H1 (cell line): ENCODE results near the gene RPS6KA5. TPM values are rescaled to one million over a fixed set of nuclear protein-coding genes. Genes with fewer than 3 reads are reported as not detected.

Source experiments
- CTCF ChIA-PET: fragments of 300-600 bp; sonication (Branson Sonifier 250); formaldehyde crosslinking; loops from one replicate; lab custom pipeline; 2021; ENCODE audit not compliant: partially characterized antibody; lab: Charles Lee
- POLR2A ChIA-PET: fragments of 300-600 bp; sonication (Branson Sonifier 250); formaldehyde crosslinking; loops from one replicate; lab custom pipeline; 2021; ENCODE audit warnings: inconsistent platforms; ENCODE audit not compliant: partially characterized antibody; lab: Charles Lee
- DNase-seq, 2 experiments: peaks; one replicate each; pipeline versions ENCODE4 v3.0.0 to v3.0.0-alpha.2; 2010 to 2022; ENCODE audit warnings: low spot score in 2 of 2, low read depth in 1 of 2, mixed read lengths in 1 of 2
- FAIRE-seq: peaks from 2 replicates; lab custom pipeline; 2011; peaks lifted over from hg19 to GRCh38; lab: Jason Lieb, UNC
- H2AFZ ChIP-seq: 2 replicates; pipeline ENCODE4 v1.8.1; 2012; ENCODE audit warnings: low read length, inconsistent platforms
- H2AK5ac ChIP-seq: 2 replicates; pipeline ENCODE4 v1.6.1; 2013; ENCODE audit warnings: low read depth, low read length
- H2BK120ac ChIP-seq: replicated peaks from 2 replicates; pipeline ENCODE3; 2013; ENCODE audit warnings: low read depth, low read length, inconsistent platforms
- H2BK12ac ChIP-seq: 2 replicates; pipeline ENCODE4 v1.6.1; 2013; ENCODE audit warnings: low read depth, low read length
- H2BK15ac ChIP-seq: 2 replicates; pipeline ENCODE4 v1.6.1; 2013; ENCODE audit warnings: low read length
- H2BK20ac ChIP-seq: 2 replicates; pipeline ENCODE4 v1.6.1; 2013; ENCODE audit warnings: low read length
- H2BK5ac ChIP-seq: 2 replicates; pipeline ENCODE4 v1.6.1; 2013; ENCODE audit warnings: low read depth, low read length
- H3K14ac ChIP-seq: 2 replicates; pipeline ENCODE4 v1.6.1; 2013; ENCODE audit warnings: inconsistent platforms; ENCODE audit not compliant: insufficient read length
- H3K18ac ChIP-seq: 2 replicates; pipeline ENCODE4 v1.6.1; 2013; ENCODE audit warnings: low read length; ENCODE audit errors: extremely low read depth
- H3K23ac ChIP-seq: 2 replicates; pipeline ENCODE4 v1.6.1; 2013; ENCODE audit warnings: inconsistent platforms; ENCODE audit not compliant: insufficient read length
- H3K23me2 ChIP-seq: 2 replicates; pipeline ENCODE4 v1.6.1; 2013; ENCODE audit warnings: low read depth, low read length
- H3K27ac ChIP-seq: 2 replicates; pipeline ENCODE4 v1.6.1; 2011; ENCODE audit warnings: low read depth, low read length, inconsistent platforms
- H3K27me3 ChIP-seq, 4 experiments: replicated peaks in 1 of 4; 1 replicate in 1 of 4; 2 replicates in 3 of 4; pipeline versions ENCODE4 v1.6.1 to v1.8.1; 2011 to 2013; ENCODE audit warnings: low read length in 3 of 4, mild to moderate bottlenecking in 3 of 4, inconsistent platforms in 2 of 4, mixed read lengths in 2 of 4, moderate library complexity in 1 of 4; ENCODE audit not compliant: control insufficient read depth in 3 of 4, insufficient read depth in 3 of 4; ENCODE audit errors: extremely low read depth in 1 of 4
- H3K36me3 ChIP-seq, 4 experiments: 2 replicates each; pipeline versions ENCODE4 v1.6.1 to v1.8.1; 2011 to 2013; ENCODE audit warnings: mild to moderate bottlenecking in 4 of 4, low read length in 3 of 4, moderate library complexity in 2 of 4, control low read depth in 1 of 4, inconsistent platforms in 1 of 4; ENCODE audit not compliant: insufficient read depth in 4 of 4, control insufficient read depth in 2 of 4
- H3K4ac ChIP-seq: replicated peaks from 2 replicates; pipeline ENCODE3; 2013; ENCODE audit warnings: low read length, low read depth, mixed read lengths, inconsistent platforms; ENCODE audit not compliant: insufficient read length
- H3K4me1 ChIP-seq, 4 experiments: replicated peaks in 1 of 4; 1 replicate in 1 of 4; 2 replicates in 3 of 4; pipeline versions ENCODE4 v1.6.1 to v1.8.1; 2011 to 2013; ENCODE audit warnings: low read length in 3 of 4, inconsistent platforms in 2 of 4, mixed read lengths in 1 of 4; ENCODE audit not compliant: insufficient read depth in 4 of 4, control insufficient read depth in 3 of 4
- H3K4me2 ChIP-seq, 2 experiments: 2 replicates each; pipeline versions ENCODE4 v1.6.1 to v1.8.1; 2011 to 2013; ENCODE audit warnings: low read depth in 2 of 2, low read length in 2 of 2, control low read depth in 1 of 2, inconsistent platforms in 1 of 2, mild to moderate bottlenecking in 1 of 2; ENCODE audit not compliant: insufficient read depth in 1 of 2
- H3K4me3 ChIP-seq, 4 experiments: fragments of 200-600, 300-600 bp in 1 of 4; sonication (generic), shearing (Covaris generic), sonication (Bioruptor Twin) in 1 of 4; 2 replicates each; pipeline versions ENCODE4 v1.5.1 to v1.8.1; 2011 to 2016; ENCODE audit warnings: low read length in 4 of 4, low read depth in 3 of 4, control low read depth in 2 of 4, inconsistent platforms in 2 of 4, mild to moderate bottlenecking in 2 of 4, mixed read lengths in 1 of 4, moderate library complexity in 1 of 4; ENCODE audit not compliant: insufficient read depth in 2 of 4; ENCODE audit errors: extremely low read depth in 1 of 4
- H3K56ac ChIP-seq: replicated peaks from 2 replicates; pipeline ENCODE3; 2013; ENCODE audit warnings: low read depth, mild to moderate bottlenecking, mixed read lengths, low read length, inconsistent platforms; ENCODE audit not compliant: insufficient read length
- H3K79me1 ChIP-seq: 2 replicates; pipeline ENCODE4 v1.6.1; 2013; ENCODE audit warnings: low read depth, low read length, control low read depth
- H3K79me2 ChIP-seq, 2 experiments: 2 replicates each; pipeline versions ENCODE4 v1.6.1 to v1.8.1; 2012 to 2013; ENCODE audit warnings: low read length in 2 of 2, mild to moderate bottlenecking in 2 of 2, inconsistent platforms in 1 of 2; ENCODE audit not compliant: insufficient read depth in 2 of 2, control insufficient read depth in 1 of 2
- H3K9ac ChIP-seq, 4 experiments: replicated peaks in 1 of 4; 1 replicate in 1 of 4; 2 replicates in 3 of 4; pipeline versions ENCODE4 v1.6.1 to v1.8.1; 2011 to 2013; ENCODE audit warnings: low read depth in 3 of 4, low read length in 3 of 4, control low read depth in 2 of 4, mild to moderate bottlenecking in 2 of 4, moderate library complexity in 2 of 4, inconsistent platforms in 1 of 4; ENCODE audit errors: extremely low read depth in 1 of 4
- H3K9me3 ChIP-seq, 2 experiments: 2 replicates each; pipeline versions ENCODE4 v1.6.1 to v1.8.1; 2012 to 2013; ENCODE audit warnings: mild to moderate bottlenecking in 2 of 2, moderate library complexity in 2 of 2, control low read depth in 1 of 2, inconsistent platforms in 1 of 2, low read depth in 1 of 2, low read length in 1 of 2, mixed read lengths in 1 of 2; ENCODE audit not compliant: insufficient read depth in 2 of 2
- H4K20me1 ChIP-seq, 2 experiments: replicated peaks in 1 of 2; 2 replicates each; pipeline versions ENCODE3 to v1.8.1; 2011 to 2013; ENCODE audit warnings: inconsistent platforms in 2 of 2, low read length in 2 of 2, mild to moderate bottlenecking in 1 of 2; ENCODE audit not compliant: insufficient read depth in 2 of 2, control insufficient read depth in 1 of 2
- H4K5ac ChIP-seq: 2 replicates; pipeline ENCODE4 v1.6.1; 2013; ENCODE audit warnings: low read length, low read depth, mixed read lengths, inconsistent platforms; ENCODE audit not compliant: insufficient read length
- H4K8ac ChIP-seq: 2 replicates; pipeline ENCODE4 v1.8.0; 2013; ENCODE audit warnings: mild to moderate bottlenecking, moderate library complexity, low read length, inconsistent platforms; ENCODE audit not compliant: insufficient read depth; ENCODE audit errors: extremely low read depth
- H4K91ac ChIP-seq: replicated peaks from 2 replicates; pipeline ENCODE3; 2013; ENCODE audit warnings: low read length, mixed read lengths, inconsistent platforms; ENCODE audit not compliant: insufficient read length
- ATF3 ChIP-seq: IDR thresholded peaks from 2 replicates; pipeline ENCODE4 v1.6.1; 2011; ENCODE audit warnings: low read depth, mild to moderate bottlenecking, low read length; ENCODE audit not compliant: insufficient read depth
- BRCA1 ChIP-seq: IDR thresholded peaks from 2 replicates; pipeline ENCODE4 v1.6.1; 2012; ENCODE audit warnings: low read depth, low read length, improper control_type of control experiment
- CBX5 ChIP-seq: fragments of 300-800, 300-1000 bp; sonication (generic); IDR thresholded peaks from 2 replicates; pipeline ENCODE4 v1.7.1; 2016; ENCODE audit warnings: antibody characterized with exemption, low read length, low read depth
- CHD1 ChIP-seq: IDR thresholded peaks from 2 replicates; pipeline ENCODE4 v1.6.1; 2012; ENCODE audit warnings: low read depth, low read length, improper control_type of control experiment
- EZH2 ChIP-seq: fragments of 200-600 bp; sonication (generic); IDR thresholded peaks from 2 replicates; pipeline ENCODE4 v1.7.1; 2012; ENCODE audit warnings: low read depth, mild to moderate bottlenecking, moderate library complexity, low read length, inconsistent platforms; ENCODE audit not compliant: severe bottlenecking
- GABPA ChIP-seq: IDR thresholded peaks from 2 replicates; pipeline ENCODE4 v1.6.1; 2011; ENCODE audit warnings: mild to moderate bottlenecking, low read length, moderate library complexity, borderline replicate concordance; ENCODE audit not compliant: insufficient read depth
- GTF2F1 ChIP-seq: IDR thresholded peaks from 2 replicates; pipeline ENCODE4 v1.6.1; 2012; ENCODE audit warnings: low read depth, low read length, improper control_type of control experiment, borderline replicate concordance
- KDM4A ChIP-seq: IDR thresholded peaks from one replicate; pipeline ENCODE4 v1.7.1; 2012; ENCODE audit warnings: low read depth, mild to moderate bottlenecking, moderate library complexity, low read length, inconsistent platforms; ENCODE audit not compliant: severe bottlenecking
- KDM5A ChIP-seq: fragments of 200-600 bp; IDR thresholded peaks from 2 replicates; pipeline ENCODE4 v1.7.1; 2012; ENCODE audit warnings: mild to moderate bottlenecking, low read length, inconsistent platforms, mixed read lengths
- PHF8 ChIP-seq: fragments of 200-600 bp; sonication (generic); conservative IDR thresholded peaks from 2 replicates; pipeline ENCODE4 v1.7.1; 2012; ENCODE audit warnings: low read depth, mild to moderate bottlenecking, inconsistent platforms, low read length, moderate library complexity
- POLR2A ChIP-seq, 2 experiments: IDR thresholded peaks; 1 replicate in 1 of 2; 2 replicates in 1 of 2; pipeline ENCODE4 v1.6.1; 2011; ENCODE audit warnings: low read depth in 2 of 2, low read length in 2 of 2, mild to moderate bottlenecking in 2 of 2; ENCODE audit errors: control extremely low read depth in 1 of 2
- RBBP5 ChIP-seq: IDR thresholded peaks from 2 replicates; pipeline ENCODE4 v1.7.1; 2012; ENCODE audit warnings: low read depth, mild to moderate bottlenecking, inconsistent platforms, low read length, moderate library complexity, borderline replicate concordance
- SAP30 ChIP-seq: fragments of 300-600 bp; sonication (generic); IDR thresholded peaks from 2 replicates; pipeline ENCODE4 v1.7.1; 2012; ENCODE audit warnings: low read length, moderate library complexity, mild to moderate bottlenecking, inconsistent platforms; ENCODE audit not compliant: insufficient read depth, insufficient replicate concordance
- SRF ChIP-seq: IDR thresholded peaks from 2 replicates; pipeline ENCODE4 v1.6.1; 2011; ENCODE audit warnings: mild to moderate bottlenecking, low read depth, low read length, moderate library complexity
- WGBS, 2 experiments: shearing (Covaris generic) in 1 of 2; methylation state at CpG; one replicate each; pipeline versions ENCODE4 v1.1.6 to v1.1.7; 2013 to 2015; ENCODE audit warnings: low lambda C conversion rate in 2 of 2, mixed read lengths in 2 of 2, inconsistent platforms in 1 of 2, low coverage in 1 of 2, missing lambda C conversion rate in 1 of 2; ENCODE audit not compliant: insufficient replicate concordance in 2 of 2, insufficient coverage in 1 of 2, insufficient read length in 1 of 2; ENCODE audit errors: extremely low coverage in 1 of 2, missing lambda C conversion rate in 1 of 2; 5-methylcytosine and 5-hydroxymethylcytosine counted together
- polyA plus RNA-seq, 7 experiments: library from polyadenylated mRNA; depleted of rRNA in 3 of 7; stranded (reverse) in 5 of 7; unstranded in 2 of 7; fragments of >200 nt in 5 of 7; fragments of 200-250 nt in 2 of 7; gene quantifications; 1 replicate in 5 of 7; 2 replicates in 1 of 7; 4 replicates in 1 of 7; pipeline versions ENCODE4 v1.2.1 to v1.2.3, GENCODE V29; 2011 to 2013; ENCODE audit warnings: missing spikeins in 2 of 7, mixed read lengths in 2 of 7
- total RNA-seq: library from RNA; stranded (reverse); fragmentation: NEBNext Ultra II Directional; extraction: Animal tissue kit (Norgen Biotek cat#: 25700); gene quantifications from 2 replicates; pipeline ENCODE4 v1.2.1, GENCODE V29; 2021

The RPS6KA5 gene
- total and polyA plus RNA-seq, 2 of the 8 experiments (the other 6 are each of a cell fraction or from before 2014, with no cell fraction given), result 0.85 to 3.1 TPM

- no peak overlapping the region for H2AK5ac ChIP-seq
- ChIA-PET POLR2A (no interaction called here), CTCF (interaction anchor here (0.8 kb wide), 1 partner anchor 133 kb away, joined by 3 read pairs; no protein-coding TSS in a partner anchor)
- H2BK12ac ChIP-seq, result no peak overlapping the region
- 86% methylated on average over 1 of the region's 1 CpG; no CpG with 5 or more reads in 1 of the 2 experiments for WGBS, 2 experiments
- H4K20me1 ChIP-seq, result no peaks in the 10 kb centered on the region
- H3K79me2 ChIP-seq, result no peaks in the 10 kb centered on the region
- no peak overlapping the region for H2BK5ac ChIP-seq
- H3K23ac ChIP-seq, result no peak overlapping the region
- H3K36me3 ChIP-seq, result no peaks in the 10 kb centered on the region
- no peak overlapping the region for H3K18ac ChIP-seq
- H3K27ac ChIP-seq, result no peak overlapping the region
- no peak overlapping the region for H3K14ac ChIP-seq
- no peaks in the 10 kb centered on the region for H3K79me1 ChIP-seq
- H4K91ac ChIP-seq, result no peak overlapping the region
- no peak overlapping the region for H3K9ac ChIP-seq
- H3K27me3 ChIP-seq, result no peaks in the 10 kb centered on the region
- no peaks in the 10 kb centered on the region; a peak in 1 of 7 replicates for H3K4me1 ChIP-seq
- H4K8ac ChIP-seq, result no peak overlapping the region
- H2BK15ac ChIP-seq, result no peak overlapping the region
- no peak overlapping the region for H3K4ac ChIP-seq
- no peak overlapping the region for H3K4me2 ChIP-seq
- DNase-seq (no peak), FAIRE-seq (no peak)
- H2BK20ac ChIP-seq, result no peak overlapping the region
- H3K23me2 ChIP-seq, result no peaks in the 10 kb centered on the region; the same call in 1 of the 2 replicates
- H2AFZ ChIP-seq, result no peak overlapping the region
- H3K4me3 ChIP-seq, result no peak overlapping the region
- no peak overlapping the region for H3K56ac ChIP-seq
- no peaks in the 10 kb centered on the region for H3K9me3 ChIP-seq
- no peak overlapping the region for H2BK120ac ChIP-seq
- H4K5ac ChIP-seq, result no peak overlapping the region
- TF ChIP-seq CHD1, result no peak
- no peak for TF ChIP-seq POLR2A (IDR thresholded peaks at IDR 0.05; ENCODE audit: control extremely low read depth in 1 of 2, low read depth in 2 of 2, low read length in 2 of 2)
- TF ChIP-seq GTF2F1, result no peak
- TF ChIP-seq BRCA1, result no peak
- no peak for TF ChIP-seq SRF
- TF ChIP-seq EZH2, result no peak
- no peak for TF ChIP-seq GABPA
- TF ChIP-seq KDM5A, result no peak
- no peak for TF ChIP-seq KDM4A
- TF ChIP-seq RBBP5, result no peak
- TF ChIP-seq SAP30, result no peak
- no peak for TF ChIP-seq CBX5
- TF ChIP-seq PHF8, result no peak
- no peak for TF ChIP-seq ATF3
Observed at GRCh38 chr14:90987140-90987539, 73.3 kb downstream of the RPS6KA5 start.
